AG04450 (cell line): ENCODE results near the gene ARAP2. TPM values are rescaled to one million over a fixed set of nuclear protein-coding genes. Genes with fewer than 3 reads are reported as not detected.

ENCODE experiments used
- CTCF ChIA-PET: fragments of 300-600, 350-600 bp; formaldehyde crosslinking; extraction: SDS; loops from one replicate; lab custom pipeline; 2022; ENCODE audit warnings: antibody characterized with exemption, inconsistent platforms; lab: Charles Lee
- POLR2A ChIA-PET: fragments of 350-600 bp; formaldehyde crosslinking; extraction: SDS; loops from one replicate; lab custom pipeline; 2021; ENCODE audit warnings: antibody characterized with exemption, inconsistent platforms; lab: Yijun Ruan, JAX
- DNase-seq: peaks from one replicate; pipeline ENCODE4 v3.0.0-alpha.2; 2011; ENCODE audit warnings: low read depth, low spot score
- H3K27ac ChIP-seq: one replicate; pipeline ENCODE4 v1.5.1; 2012; ENCODE audit warnings: low read depth, low read length, control low read depth
- H3K27me3 ChIP-seq: one replicate; pipeline ENCODE4 v1.6.0; 2012; ENCODE audit warnings: low read length; ENCODE audit not compliant: control insufficient read depth, insufficient read depth
- H3K4me3 ChIP-seq: 2 replicates; pipeline ENCODE4 v1.5.1; 2011; ENCODE audit warnings: mild to moderate bottlenecking, low read depth, low read length, control low read depth
- H3K9me3 ChIP-seq: 2 replicates; pipeline ENCODE4 v1.5.1; 2012; ENCODE audit warnings: low read length; ENCODE audit not compliant: control insufficient read depth, insufficient read depth
- polyA plus RNA-seq: library from polyadenylated mRNA; depleted of rRNA; stranded (reverse); fragments of >200 nt; gene quantifications from 2 replicates; pipeline ENCODE4 v1.2.3, GENCODE V29; 2011
- TF ChIP-seq, protein P1 (sequence below): IDR thresholded peaks from 2 replicates; pipeline ENCODE4 v1.5.1; 2011; ENCODE audit warnings: low read depth, low read length, control low read depth, inconsistent platforms

ARAP2 gene
- polyA plus RNA-seq, 1 experiment: 0.11 TPM

DNA sequence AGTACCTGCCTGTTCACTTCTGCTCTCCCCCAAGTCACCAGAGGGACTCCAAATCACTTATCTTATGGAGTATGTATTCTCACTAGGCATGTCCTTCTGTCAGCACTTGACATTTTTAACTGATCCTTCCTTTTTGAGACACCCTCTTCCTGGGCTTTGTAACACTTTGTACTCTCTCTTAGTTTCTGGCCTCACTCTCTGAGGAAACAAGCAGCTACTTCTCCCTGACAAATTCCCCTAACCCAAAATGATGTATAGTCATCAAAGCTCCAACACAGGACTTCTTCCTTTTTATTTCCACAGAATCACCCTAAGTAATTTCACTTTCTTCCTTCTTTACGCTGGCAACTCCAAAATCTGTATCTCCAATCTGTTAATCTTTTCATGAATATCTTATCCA, 101.8 kb downstream of the ARAP2 start:
- TF ChIP-seq, protein P1, sequence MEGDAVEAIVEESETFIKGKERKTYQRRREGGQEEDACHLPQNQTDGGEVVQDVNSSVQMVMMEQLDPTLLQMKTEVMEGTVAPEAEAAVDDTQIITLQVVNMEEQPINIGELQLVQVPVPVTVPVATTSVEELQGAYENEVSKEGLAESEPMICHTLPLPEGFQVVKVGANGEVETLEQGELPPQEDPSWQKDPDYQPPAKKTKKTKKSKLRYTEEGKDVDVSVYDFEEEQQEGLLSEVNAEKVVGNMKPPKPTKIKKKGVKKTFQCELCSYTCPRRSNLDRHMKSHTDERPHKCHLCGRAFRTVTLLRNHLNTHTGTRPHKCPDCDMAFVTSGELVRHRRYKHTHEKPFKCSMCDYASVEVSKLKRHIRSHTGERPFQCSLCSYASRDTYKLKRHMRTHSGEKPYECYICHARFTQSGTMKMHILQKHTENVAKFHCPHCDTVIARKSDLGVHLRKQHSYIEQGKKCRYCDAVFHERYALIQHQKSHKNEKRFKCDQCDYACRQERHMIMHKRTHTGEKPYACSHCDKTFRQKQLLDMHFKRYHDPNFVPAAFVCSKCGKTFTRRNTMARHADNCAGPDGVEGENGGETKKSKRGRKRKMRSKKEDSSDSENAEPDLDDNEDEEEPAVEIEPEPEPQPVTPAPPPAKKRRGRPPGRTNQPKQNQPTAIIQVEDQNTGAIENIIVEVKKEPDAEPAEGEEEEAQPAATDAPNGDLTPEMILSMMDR: no peak
- H3K9me3 ChIP-seq: no peaks in the 10 kb centered on the region
- CTCF ChIA-PET: no interaction called here
- POLR2A ChIA-PET: no interaction called here
- no peak overlapping the region for H3K4me3 ChIP-seq
- no peak overlapping the region for H3K27ac ChIP-seq
- no peak for DNase-seq
- no peaks in the 10 kb centered on the region for H3K27me3 ChIP-seq

DNA sequence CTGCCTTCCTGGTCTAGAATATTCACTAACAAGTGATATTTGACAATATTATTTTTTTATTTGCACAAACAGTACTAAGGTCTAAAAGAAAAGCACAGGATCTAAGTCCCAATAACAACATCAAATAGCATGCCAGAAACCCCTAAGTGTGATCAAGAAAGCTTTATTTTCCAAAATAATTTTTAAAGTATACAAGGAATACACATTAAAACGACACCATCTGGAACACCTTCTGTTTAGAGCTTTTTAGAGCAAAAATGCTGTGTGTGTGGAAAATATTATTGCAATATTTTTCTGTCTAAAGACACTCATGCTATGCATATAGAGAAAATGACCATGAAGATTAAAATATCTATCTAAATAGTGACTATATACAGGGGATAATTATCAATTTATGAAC, 103.1 kb downstream of the ARAP2 start:
- Histone ChIP-seq H3K27ac (no peak overlapping the region), H3K4me3 (no peak overlapping the region), H3K27me3 (no peaks in the 10 kb centered on the region), H3K9me3 (no peaks in the 10 kb centered on the region)
- ChIA-PET CTCF (no interaction called here), POLR2A (no interaction called here)
- DNase-seq: no peak
- TF ChIP-seq, protein P1: no peak

DNA sequence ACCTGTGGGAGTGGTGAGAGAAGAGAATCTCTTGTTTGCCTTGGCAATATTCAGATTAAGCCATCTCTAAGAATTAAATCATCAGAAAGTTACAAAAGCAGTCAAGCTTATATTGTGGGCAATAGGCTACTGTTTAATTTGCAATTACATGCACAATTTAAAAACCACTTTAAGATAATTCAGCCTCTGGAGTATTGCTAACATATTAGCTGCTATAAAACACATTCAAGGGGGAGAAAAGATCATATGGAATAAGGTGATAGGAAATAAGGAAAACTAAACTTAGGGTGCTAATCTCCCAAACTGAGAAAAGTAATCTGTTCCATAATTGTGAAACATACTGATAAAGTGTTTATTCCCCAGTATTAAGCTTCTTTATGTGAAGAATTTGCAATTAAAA, 103.9 kb downstream of the ARAP2 start:
- POLR2A ChIA-PET: no interaction called here
- TF ChIP-seq, protein P1: no peak
- H3K4me3 ChIP-seq: no peak overlapping the region
- H3K27ac ChIP-seq: no peak overlapping the region
- CTCF ChIA-PET: no interaction called here
- no peaks in the 10 kb centered on the region for H3K9me3 ChIP-seq
- DNase-seq: no peak
- H3K27me3 ChIP-seq: no peaks in the 10 kb centered on the region

DNA sequence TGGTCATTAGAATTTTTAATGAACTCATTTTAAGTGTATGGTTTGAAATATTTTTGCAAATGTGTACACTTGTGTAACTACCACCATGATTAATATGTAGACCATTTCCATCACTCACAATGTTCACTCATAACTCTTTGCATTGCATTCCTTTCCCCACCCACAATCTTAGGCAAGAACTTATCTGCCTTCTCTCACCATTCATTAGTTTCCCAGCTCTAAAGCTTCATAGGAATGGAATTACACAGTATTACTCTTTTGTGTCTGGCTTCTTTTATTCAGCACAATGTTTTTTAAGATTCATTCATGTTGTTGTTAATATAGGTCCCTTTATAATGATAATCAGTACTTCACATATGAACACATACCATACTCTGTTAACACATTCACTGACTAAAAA, 106.1 kb downstream of the ARAP2 start:
- Histone ChIP-seq H3K27ac (no peak overlapping the region), H3K9me3 (no peaks in the 10 kb centered on the region), H3K27me3 (no peaks in the 10 kb centered on the region), H3K4me3 (no peak overlapping the region)
- ChIA-PET POLR2A (no interaction called here), CTCF (no interaction called here)
- TF ChIP-seq, protein P1: no peak
- DNase-seq: no peak

DNA sequence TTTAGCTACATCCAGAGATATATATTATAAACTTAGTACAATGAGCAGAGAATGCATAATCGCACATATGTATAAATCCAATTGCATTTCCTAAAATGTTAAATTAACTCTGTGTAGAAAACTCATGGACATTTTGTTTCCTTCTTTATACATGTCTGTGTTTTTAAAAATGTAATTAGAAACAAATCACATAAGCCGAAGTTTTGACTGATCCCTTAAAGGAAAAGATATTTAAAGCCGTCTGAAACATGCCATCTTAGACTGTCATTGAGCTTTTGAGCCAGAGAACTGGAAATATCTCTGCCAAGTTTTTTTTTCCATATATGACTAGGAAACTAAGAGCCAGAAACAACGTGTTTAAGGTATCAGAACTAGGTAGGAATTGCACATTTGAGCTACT, 107.0 kb downstream of the ARAP2 start:
- ChIA-PET POLR2A (no interaction called here), CTCF (no interaction called here)
- H3K9me3 ChIP-seq: no peaks in the 10 kb centered on the region
- TF ChIP-seq, protein P1: no peak
- H3K27me3 ChIP-seq: no peaks in the 10 kb centered on the region
- H3K27ac ChIP-seq: no peak overlapping the region
- no peak for DNase-seq
- no peak overlapping the region for H3K4me3 ChIP-seq
